ENCODE measurements around the gene ATXN7L3.
"Not testable (repeated sequence)": the region's sequence is repeated elsewhere in the genome, so short reads cannot be mapped to it uniquely, and the experiment has no call there.

The ATXN7L3 gene

GRCh38 chr17:44171931-44172455 is 27.7 kb downstream of the ATXN7L3 start:
- DNase-seq = no peak

- no peak for DNase-seq
Observed at GRCh38 chr17:44170499-44171201, 29.0 kb downstream of the ATXN7L3 start, which contains the start of gene ASB16. TSS of gene ASB16 (plus strand) at chr17:44170704. CDS start at chr17:44170790, 86 bp downstream.

- DNase-seq = no peak
Observed at GRCh38 chr17:44170135-44170498, 29.6 kb downstream of the ATXN7L3 start.

- DNase-seq = no peak
Observed at GRCh38 chr17:44167181-44167861, 32.4 kb downstream of the ATXN7L3 start.

- no peak for DNase-seq
Observed at GRCh38 chr17:44164476-44164875, 35.2 kb downstream of the ATXN7L3 start.

- DNase-seq = no peak
Observed at GRCh38 chr17:44159519-44160210, 40.0 kb downstream of the ATXN7L3 start.

GRCh38 chr17:44155488-44155887 is 44.2 kb downstream of the ATXN7L3 start:
- no peak for DNase-seq

- DNase-seq = no peak
Observed at GRCh38 chr17:44152875-44153274, 46.8 kb downstream of the ATXN7L3 start.

- DNase-seq = no peak
Observed at GRCh38 chr17:44149750-44150329, 49.8 kb downstream of the ATXN7L3 start.

- DNase-seq = not testable (repeated sequence)
Observed at GRCh38 chr17:44149066-44149465, 50.6 kb downstream of the ATXN7L3 start.

- no peak for DNase-seq
Observed at GRCh38 chr17:44147812-44148211, 51.9 kb downstream of the ATXN7L3 start.

GRCh38 chr17:44146375-44147346 is 53.0 kb downstream of the ATXN7L3 start:
- DNase-seq = no peak

- no peak for DNase-seq
Observed at GRCh38 chr17:44144966-44145739, 54.5 kb downstream of the ATXN7L3 start.

GRCh38 chr17:44143921-44144320 is 55.8 kb downstream of the ATXN7L3 start:
- not testable (repeated sequence) for DNase-seq

All from GDM1 (cell line).